Measurements from ENCODE around the gene NDUFV3.
"Not testable (repeated sequence)": the region's sequence is repeated elsewhere in the genome, so short reads cannot be mapped to it uniquely, and the experiment has no call there.

- not testable (repeated sequence) for TF ChIP-seq CTCF, EP300, POLR2A, POLR2AphosphoS5 (IDR thresholded peaks at IDR 0.05)
Observed at GRCh38 chr21:42848144-42848931, 44.8 kb upstream of the NDUFV3 start.

Data from gastroesophageal sphincter (tissue), 3 donors.